SK-N-SH treated with all-trans-retinoic acid at 6 μM for 48 hours (cell line): Measurements from ENCODE around the gene CSNK2B.

ENCODE experiments used
- ATAC-seq: fragments of 200-7000 bp; cut with Tn5 transposase; 3 replicates; pipeline ENCODE4 v1.9.1; 2020; ENCODE audit warnings: mild to moderate bottlenecking, moderate library complexity
- ARNTL ChIP-seq: fragments of 450-650 bp; formaldehyde crosslinking; IDR thresholded peaks from 2 replicates; pipeline ENCODE4 v1.5.0; 2020; ENCODE audit warnings: low read depth, mild to moderate bottlenecking, moderate library complexity, borderline replicate concordance
- BACH2 ChIP-seq: fragments of 250-450 bp; sonication (Bioruptor Pico); IDR thresholded peaks from 2 replicates; pipeline ENCODE4 v1.9.0; 2021; ENCODE audit warnings: mild to moderate bottlenecking, borderline replicate concordance
- CSDC2 ChIP-seq: fragments of 250-450 bp; sonication (Bioruptor Pico); IDR thresholded peaks from 2 replicates; pipeline ENCODE4 v1.5.0; 2020; ENCODE audit warnings: mild to moderate bottlenecking, moderate library complexity
- ESRRG ChIP-seq: fragments of 250-450 bp; sonication (Bioruptor Pico); IDR thresholded peaks from 2 replicates; pipeline ENCODE4 v1.6.1; 2021; ENCODE audit warnings: mild to moderate bottlenecking
- GLIS3 ChIP-seq: fragments of 250-450 bp; sonication (Bioruptor Pico); IDR thresholded peaks from 2 replicates; pipeline ENCODE4 v1.5.0; 2020; ENCODE audit warnings: mild to moderate bottlenecking, moderate library complexity
- ISL1 ChIP-seq: fragments of 250-450 bp; sonication (Bioruptor Pico); IDR thresholded peaks from 2 replicates; pipeline ENCODE4 v2.1.2; 2022; ENCODE audit warnings: mild to moderate bottlenecking, moderate library complexity
- OSR1 ChIP-seq: fragments of 250-450 bp; sonication (Bioruptor Pico); IDR thresholded peaks from 2 replicates; pipeline ENCODE4 v1.8.0; 2022; ENCODE audit warnings: moderate library complexity, mild to moderate bottlenecking, inconsistent platforms
- PPARA ChIP-seq: fragments of 250-450 bp; sonication (Bioruptor Pico); IDR thresholded peaks from 2 replicates; pipeline ENCODE4 v1.5.0; 2020; ENCODE audit warnings: mild to moderate bottlenecking, borderline replicate concordance
- RARB ChIP-seq: fragments of 250-450 bp; sonication (Bioruptor Pico); IDR thresholded peaks from 2 replicates; pipeline ENCODE4 v1.8.0; 2021; ENCODE audit warnings: mild to moderate bottlenecking, moderate library complexity
- SNAI2 ChIP-seq: fragments of 250-450 bp; sonication (Bioruptor Pico); IDR thresholded peaks from 2 replicates; pipeline ENCODE4 v1.5.0; 2020; ENCODE audit warnings: mild to moderate bottlenecking, moderate library complexity
- TCF4 ChIP-seq: fragments of 250-450 bp; sonication (Bioruptor Pico); IDR thresholded peaks from 2 replicates; pipeline ENCODE4 v1.8.0; 2021; ENCODE audit warnings: mild to moderate bottlenecking, moderate library complexity, borderline replicate concordance
- TOX ChIP-seq: fragments of 250-450 bp; sonication (Bioruptor Pico); IDR thresholded peaks from 2 replicates; pipeline ENCODE4 v1.8.0; 2021; ENCODE audit warnings: mild to moderate bottlenecking, moderate library complexity, borderline replicate concordance
- ZC3H10 ChIP-seq: fragments of 250-450 bp; sonication (Bioruptor Pico); IDR thresholded peaks from 2 replicates; pipeline ENCODE4 v1.5.1; 2021; ENCODE audit warnings: mild to moderate bottlenecking, moderate library complexity
- ZFP3 ChIP-seq: fragments of 250-450 bp; sonication (Bioruptor Pico); IDR thresholded peaks from 2 replicates; pipeline ENCODE4 v1.5.0; 2020; ENCODE audit warnings: mild to moderate bottlenecking, moderate library complexity
- ZNF565 ChIP-seq: fragments of 450-650 bp; formaldehyde crosslinking; conservative IDR thresholded peaks from 2 replicates; pipeline ENCODE4 v1.5.0; 2020; ENCODE audit warnings: low read depth, mild to moderate bottlenecking, moderate library complexity
- ZNF70 ChIP-seq: fragments of 450-650 bp; formaldehyde crosslinking; IDR thresholded peaks from 2 replicates; pipeline ENCODE4 v1.5.0; 2020; ENCODE audit warnings: mild to moderate bottlenecking, moderate library complexity
- ZNF8 ChIP-seq: fragments of 450-650 bp; formaldehyde crosslinking; IDR thresholded peaks from 2 replicates; pipeline ENCODE4 v1.5.0; 2020; ENCODE audit warnings: mild to moderate bottlenecking, moderate library complexity
- TF ChIP-seq, protein P1 (sequence below): fragments of 250-450 bp; sonication (Bioruptor Pico); IDR thresholded peaks from 2 replicates; pipeline ENCODE4 v1.8.0; 2021; ENCODE audit warnings: low read depth, mild to moderate bottlenecking, moderate library complexity, borderline replicate concordance
- TF ChIP-seq, protein P2 (sequence below): fragments of 250-450 bp; sonication (Bioruptor Pico); IDR thresholded peaks from 2 replicates; pipeline ENCODE4 v1.5.1; 2021; ENCODE audit warnings: mild to moderate bottlenecking, moderate library complexity
- TF ChIP-seq, protein P3 (sequence below): fragments of 250-450 bp; sonication (Bioruptor Pico); IDR thresholded peaks from 2 replicates; pipeline ENCODE4 v1.8.0; 2020; ENCODE audit warnings: mild to moderate bottlenecking, moderate library complexity, borderline replicate concordance
- TF ChIP-seq, protein P4 (sequence below): fragments of 250-450 bp; sonication (Bioruptor Pico); IDR thresholded peaks from 2 replicates; pipeline ENCODE4 v1.5.0; 2020; ENCODE audit warnings: mild to moderate bottlenecking, moderate library complexity
- TF ChIP-seq, protein P5 (sequence below): fragments of 250-450 bp; sonication (Bioruptor Pico); IDR thresholded peaks from 2 replicates; pipeline ENCODE4 v1.5.1; 2020; ENCODE audit warnings: low read depth, mild to moderate bottlenecking, moderate library complexity

CSNK2B gene

DNA sequence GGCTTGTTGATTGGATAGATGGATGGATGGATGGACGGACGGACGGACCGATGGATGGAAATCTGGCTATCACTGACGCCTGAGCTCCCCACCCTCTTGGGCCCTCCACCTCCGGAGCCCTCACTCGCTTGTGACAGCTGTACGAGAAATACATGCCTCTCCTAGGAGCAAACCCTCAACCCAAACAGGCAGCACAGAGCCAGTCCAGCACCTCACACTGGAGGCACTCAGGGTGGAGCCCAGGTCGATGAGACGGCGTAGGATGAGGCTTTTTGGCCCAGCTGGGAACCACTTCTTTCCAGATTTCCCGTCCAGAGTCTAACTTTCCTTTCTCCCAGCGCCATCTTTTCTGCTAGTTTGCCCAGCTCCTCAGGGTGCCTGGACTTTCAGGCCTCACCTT is 17.7 kb downstream of the CSNK2B start:
- TF ChIP-seq, protein P1, sequence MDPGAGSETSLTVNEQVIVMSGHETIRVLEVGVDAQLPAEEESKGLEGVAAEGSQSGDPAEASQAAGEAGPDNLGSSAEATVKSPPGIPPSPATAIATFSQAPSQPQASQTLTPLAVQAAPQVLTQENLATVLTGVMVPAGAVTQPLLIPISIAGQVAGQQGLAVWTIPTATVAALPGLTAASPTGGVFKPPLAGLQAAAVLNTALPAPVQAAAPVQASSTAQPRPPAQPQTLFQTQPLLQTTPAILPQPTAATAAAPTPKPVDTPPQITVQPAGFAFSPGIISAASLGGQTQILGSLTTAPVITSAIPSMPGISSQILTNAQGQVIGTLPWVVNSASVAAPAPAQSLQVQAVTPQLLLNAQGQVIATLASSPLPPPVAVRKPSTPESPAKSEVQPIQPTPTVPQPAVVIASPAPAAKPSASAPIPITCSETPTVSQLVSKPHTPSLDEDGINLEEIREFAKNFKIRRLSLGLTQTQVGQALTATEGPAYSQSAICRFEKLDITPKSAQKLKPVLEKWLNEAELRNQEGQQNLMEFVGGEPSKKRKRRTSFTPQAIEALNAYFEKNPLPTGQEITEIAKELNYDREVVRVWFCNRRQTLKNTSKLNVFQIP (CRISPR knock-in tag), result no peak
- TF ChIP-seq ZNF8 (CRISPR knock-in tag) (no peak), ARNTL (no peak), ZC3H10 (CRISPR knock-in tag) (no peak), ISL1 (no peak), TCF4 (CRISPR knock-in tag) (no peak), ESRRG (CRISPR knock-in tag) (no peak), GLIS3 (CRISPR knock-in tag) (no peak), PPARA (CRISPR knock-in tag) (no peak), SNAI2 (CRISPR knock-in tag) (no peak), TOX (CRISPR knock-in tag) (no peak), ZNF565 (CRISPR knock-in tag) (no peak), CSDC2 (CRISPR knock-in tag) (no peak), OSR1 (CRISPR knock-in tag) (no peak), BACH2 (CRISPR knock-in tag) (no peak), ZFP3 (no peak)
- TF ChIP-seq, protein P2, sequence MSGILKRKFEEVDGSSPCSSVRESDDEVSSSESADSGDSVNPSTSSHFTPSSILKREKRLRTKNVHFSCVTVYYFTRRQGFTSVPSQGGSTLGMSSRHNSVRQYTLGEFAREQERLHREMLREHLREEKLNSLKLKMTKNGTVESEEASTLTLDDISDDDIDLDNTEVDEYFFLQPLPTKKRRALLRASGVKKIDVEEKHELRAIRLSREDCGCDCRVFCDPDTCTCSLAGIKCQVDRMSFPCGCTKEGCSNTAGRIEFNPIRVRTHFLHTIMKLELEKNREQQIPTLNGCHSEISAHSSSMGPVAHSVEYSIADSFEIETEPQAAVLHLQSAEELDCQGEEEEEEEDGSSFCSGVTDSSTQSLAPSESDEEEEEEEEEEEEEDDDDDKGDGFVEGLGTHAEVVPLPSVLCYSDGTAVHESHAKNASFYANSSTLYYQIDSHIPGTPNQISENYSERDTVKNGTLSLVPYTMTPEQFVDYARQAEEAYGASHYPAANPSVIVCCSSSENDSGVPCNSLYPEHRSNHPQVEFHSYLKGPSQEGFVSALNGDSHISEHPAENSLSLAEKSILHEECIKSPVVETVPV, result no peak
- TF ChIP-seq, protein P3, sequence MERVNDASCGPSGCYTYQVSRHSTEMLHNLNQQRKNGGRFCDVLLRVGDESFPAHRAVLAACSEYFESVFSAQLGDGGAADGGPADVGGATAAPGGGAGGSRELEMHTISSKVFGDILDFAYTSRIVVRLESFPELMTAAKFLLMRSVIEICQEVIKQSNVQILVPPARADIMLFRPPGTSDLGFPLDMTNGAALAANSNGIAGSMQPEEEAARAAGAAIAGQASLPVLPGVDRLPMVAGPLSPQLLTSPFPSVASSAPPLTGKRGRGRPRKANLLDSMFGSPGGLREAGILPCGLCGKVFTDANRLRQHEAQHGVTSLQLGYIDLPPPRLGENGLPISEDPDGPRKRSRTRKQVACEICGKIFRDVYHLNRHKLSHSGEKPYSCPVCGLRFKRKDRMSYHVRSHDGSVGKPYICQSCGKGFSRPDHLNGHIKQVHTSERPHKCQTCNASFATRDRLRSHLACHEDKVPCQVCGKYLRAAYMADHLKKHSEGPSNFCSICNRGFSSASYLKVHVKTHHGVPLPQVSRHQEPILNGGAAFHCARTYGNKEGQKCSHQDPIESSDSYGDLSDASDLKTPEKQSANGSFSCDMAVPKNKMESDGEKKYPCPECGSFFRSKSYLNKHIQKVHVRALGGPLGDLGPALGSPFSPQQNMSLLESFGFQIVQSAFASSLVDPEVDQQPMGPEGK (CRISPR knock-in tag), result no peak
- TF ChIP-seq, protein P4, sequence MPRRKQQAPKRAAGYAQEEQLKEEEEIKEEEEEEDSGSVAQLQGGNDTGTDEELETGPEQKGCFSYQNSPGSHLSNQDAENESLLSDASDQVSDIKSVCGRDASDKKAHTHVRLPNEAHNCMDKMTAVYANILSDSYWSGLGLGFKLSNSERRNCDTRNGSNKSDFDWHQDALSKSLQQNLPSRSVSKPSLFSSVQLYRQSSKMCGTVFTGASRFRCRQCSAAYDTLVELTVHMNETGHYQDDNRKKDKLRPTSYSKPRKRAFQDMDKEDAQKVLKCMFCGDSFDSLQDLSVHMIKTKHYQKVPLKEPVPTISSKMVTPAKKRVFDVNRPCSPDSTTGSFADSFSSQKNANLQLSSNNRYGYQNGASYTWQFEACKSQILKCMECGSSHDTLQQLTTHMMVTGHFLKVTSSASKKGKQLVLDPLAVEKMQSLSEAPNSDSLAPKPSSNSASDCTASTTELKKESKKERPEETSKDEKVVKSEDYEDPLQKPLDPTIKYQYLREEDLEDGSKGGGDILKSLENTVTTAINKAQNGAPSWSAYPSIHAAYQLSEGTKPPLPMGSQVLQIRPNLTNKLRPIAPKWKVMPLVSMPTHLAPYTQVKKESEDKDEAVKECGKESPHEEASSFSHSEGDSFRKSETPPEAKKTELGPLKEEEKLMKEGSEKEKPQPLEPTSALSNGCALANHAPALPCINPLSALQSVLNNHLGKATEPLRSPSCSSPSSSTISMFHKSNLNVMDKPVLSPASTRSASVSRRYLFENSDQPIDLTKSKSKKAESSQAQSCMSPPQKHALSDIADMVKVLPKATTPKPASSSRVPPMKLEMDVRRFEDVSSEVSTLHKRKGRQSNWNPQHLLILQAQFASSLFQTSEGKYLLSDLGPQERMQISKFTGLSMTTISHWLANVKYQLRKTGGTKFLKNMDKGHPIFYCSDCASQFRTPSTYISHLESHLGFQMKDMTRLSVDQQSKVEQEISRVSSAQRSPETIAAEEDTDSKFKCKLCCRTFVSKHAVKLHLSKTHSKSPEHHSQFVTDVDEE, result no peak
- TF ChIP-seq, protein P5, sequence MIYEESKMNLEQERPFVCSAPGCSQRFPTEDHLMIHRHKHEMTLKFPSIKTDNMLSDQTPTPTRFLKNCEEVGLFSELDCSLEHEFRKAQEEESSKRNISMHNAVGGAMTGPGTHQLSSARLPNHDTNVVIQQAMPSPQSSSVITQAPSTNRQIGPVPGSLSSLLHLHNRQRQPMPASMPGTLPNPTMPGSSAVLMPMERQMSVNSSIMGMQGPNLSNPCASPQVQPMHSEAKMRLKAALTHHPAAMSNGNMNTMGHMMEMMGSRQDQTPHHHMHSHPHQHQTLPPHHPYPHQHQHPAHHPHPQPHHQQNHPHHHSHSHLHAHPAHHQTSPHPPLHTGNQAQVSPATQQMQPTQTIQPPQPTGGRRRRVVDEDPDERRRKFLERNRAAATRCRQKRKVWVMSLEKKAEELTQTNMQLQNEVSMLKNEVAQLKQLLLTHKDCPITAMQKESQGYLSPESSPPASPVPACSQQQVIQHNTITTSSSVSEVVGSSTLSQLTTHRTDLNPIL (CRISPR knock-in tag), result no peak
- no peak for ATAC-seq

DNA sequence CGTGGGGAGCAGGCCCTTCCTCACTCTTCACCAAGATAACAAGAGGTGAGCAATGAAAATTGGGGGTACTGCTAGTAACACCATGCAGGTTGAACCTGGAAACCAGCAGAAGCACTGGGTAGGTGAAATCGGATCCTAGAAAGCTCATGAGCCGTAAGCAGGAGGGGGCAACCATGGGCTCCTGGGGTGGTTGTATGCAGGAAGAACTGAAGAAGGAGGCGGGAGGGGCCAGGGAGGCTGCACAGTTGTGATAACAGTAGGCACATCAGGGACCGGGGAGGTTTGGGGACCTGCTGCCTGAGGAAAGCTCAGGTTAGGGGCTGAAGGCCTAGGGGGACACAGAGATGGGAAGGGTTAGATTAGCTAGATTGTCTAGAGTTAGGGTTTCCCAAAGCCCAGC is 20.6 kb downstream of the CSNK2B start:
- TF ChIP-seq TOX (CRISPR knock-in tag) (no peak), ESRRG (CRISPR knock-in tag) (no peak), GLIS3 (CRISPR knock-in tag) (no peak), TCF4 (CRISPR knock-in tag) (no peak), ZNF565 (CRISPR knock-in tag) (no peak), ZC3H10 (CRISPR knock-in tag) (no peak), RARB (CRISPR knock-in tag) (no peak), OSR1 (CRISPR knock-in tag) (no peak), BACH2 (CRISPR knock-in tag) (no peak), CSDC2 (CRISPR knock-in tag) (no peak), ZNF70 (no peak)
- TF ChIP-seq, protein P5 (CRISPR knock-in tag), result no peak
- TF ChIP-seq, protein P2, result no peak
- TF ChIP-seq, protein P4, result no peak
- TF ChIP-seq, all 23 proteins: peak for 0
- ATAC-seq, result no peak
